GM13976 (cell line): ENCODE data around the gene RETSAT.

Source experiments
- DNase-seq: peaks from one replicate; pipeline ENCODE4 v3.0.0; 2012; ENCODE audit warnings: low spot score
- CTCF ChIP-seq: IDR thresholded peaks from 2 replicates; pipeline ENCODE4 v1.5.1; 2012; ENCODE audit warnings: borderline replicate concordance, mild to moderate bottlenecking; ENCODE audit not compliant: insufficient read depth; ENCODE audit errors: extremely low read depth, missing control alignments, control extremely low read depth
- in situ Hi-C: fragments of 300-500 bp; cut with MboI; formaldehyde crosslinking; loops from one replicate; pipeline ENCODE4 v1.12.0; 2022; ENCODE audit warnings: low sequenced_read_pairs, mixed read lengths, inconsistent platforms; ENCODE audit not compliant: unreplicated experiment

The RETSAT gene

GRCh38 chr2:85354286-85355072 lies at the start of gene RETSAT, which contains the start of gene ELMOD3:
TSS of gene RETSAT (minus strand) at chr2:85354528. CDS start at chr2:85354507, 21 bp downstream.
TSS of gene ELMOD3 (plus strand) at chr2:85354769. CDS start at chr2:85357199, 2,430 bp downstream.
- TF ChIP-seq CTCF, result no peak
- in situ Hi-C loops, result no loop called here
- DNase-seq, result peak; percentile 97

GRCh38 chr2:85401844-85402243 lies 47.5 kb upstream of the RETSAT start:
- no peak for TF ChIP-seq CTCF
- in situ Hi-C loops, result no loop called here
- DNase-seq, result no peak

GRCh38 chr2:85401464-85401805 lies 47.1 kb upstream of the RETSAT start:
- in situ Hi-C loops, result no loop called here
- TF ChIP-seq CTCF, result no peak
- DNase-seq, result no peak

GRCh38 chr2:85400541-85401463 lies 46.5 kb upstream of the RETSAT start:
- TF ChIP-seq CTCF, result no peak
- DNase-seq, result peak; percentile 6
- in situ Hi-C loops, result no loop called here

- in situ Hi-C loops, result no loop called here
These were observed 45.7 kb upstream of the RETSAT start for GRCh38 chr2:85400023-85400422.

GRCh38 chr2:85399183-85399455 lies 44.8 kb upstream of the RETSAT start:
- no peak for DNase-seq
- in situ Hi-C loops, result no loop called here
- TF ChIP-seq CTCF, result no peak

More at GRCh38 chr2:85400023-85400422, 45.7 kb upstream of the RETSAT start:
- no peak for TF ChIP-seq CTCF
- DNase-seq, result no peak
